Stomach (tissue), 4 donors: ENCODE measurements around the gene GABRD.

ENCODE experiments used
- EP300 ChIP-seq: sonication (generic); formaldehyde crosslinking; IDR thresholded peaks from one replicate; pipeline ENCODE4 v1.6.1; 2017; ENCODE audit warnings: antibody characterized with exemption
- TF ChIP-seq, protein P1 (sequence below), 7 experiments: fragments of 450-650 bp in 4 of 7; fragments of 200-600 bp in 3 of 7; sonication (generic) in 3 of 7; IDR thresholded peaks; one replicate each; pipeline ENCODE4 v1.5.1; 2016 to 2019; ENCODE audit warnings: antibody characterized with exemption in 7 of 7, control low read depth in 2 of 7, mild to moderate bottlenecking in 1 of 7

DNA sequence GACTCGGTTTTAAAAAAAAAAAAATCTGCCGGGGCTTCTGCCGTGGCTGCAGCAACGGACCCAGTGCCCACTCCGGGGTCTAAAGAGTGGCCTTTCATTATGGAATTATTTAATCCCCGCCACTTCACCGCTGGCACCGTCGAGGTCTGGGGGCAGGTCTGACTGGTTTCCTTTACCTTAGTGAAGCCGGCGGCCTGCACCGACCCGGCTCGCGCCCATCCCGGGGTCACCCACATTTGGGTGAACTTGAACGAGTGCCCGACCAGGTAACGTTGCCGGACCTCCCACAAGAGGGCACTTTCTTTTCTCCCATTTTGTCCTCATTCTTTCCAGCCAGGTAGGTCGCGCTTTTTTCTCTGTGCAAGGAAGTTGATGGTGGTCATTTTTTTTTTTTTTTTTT is 35.4 kb downstream of the GABRD start:
- TF ChIP-seq, protein P1, sequence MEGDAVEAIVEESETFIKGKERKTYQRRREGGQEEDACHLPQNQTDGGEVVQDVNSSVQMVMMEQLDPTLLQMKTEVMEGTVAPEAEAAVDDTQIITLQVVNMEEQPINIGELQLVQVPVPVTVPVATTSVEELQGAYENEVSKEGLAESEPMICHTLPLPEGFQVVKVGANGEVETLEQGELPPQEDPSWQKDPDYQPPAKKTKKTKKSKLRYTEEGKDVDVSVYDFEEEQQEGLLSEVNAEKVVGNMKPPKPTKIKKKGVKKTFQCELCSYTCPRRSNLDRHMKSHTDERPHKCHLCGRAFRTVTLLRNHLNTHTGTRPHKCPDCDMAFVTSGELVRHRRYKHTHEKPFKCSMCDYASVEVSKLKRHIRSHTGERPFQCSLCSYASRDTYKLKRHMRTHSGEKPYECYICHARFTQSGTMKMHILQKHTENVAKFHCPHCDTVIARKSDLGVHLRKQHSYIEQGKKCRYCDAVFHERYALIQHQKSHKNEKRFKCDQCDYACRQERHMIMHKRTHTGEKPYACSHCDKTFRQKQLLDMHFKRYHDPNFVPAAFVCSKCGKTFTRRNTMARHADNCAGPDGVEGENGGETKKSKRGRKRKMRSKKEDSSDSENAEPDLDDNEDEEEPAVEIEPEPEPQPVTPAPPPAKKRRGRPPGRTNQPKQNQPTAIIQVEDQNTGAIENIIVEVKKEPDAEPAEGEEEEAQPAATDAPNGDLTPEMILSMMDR (IDR thresholded peaks at IDR 0.05), result no peak
- TF ChIP-seq EP300, result no peak
